Stomach smooth muscle (tissue), 2 donors: ENCODE results near the gene IL6R.
A peak's percentile ranks its signal among the peaks of the same experiment; 100 is the strongest.

Experiments
- H3K27ac ChIP-seq: one replicate; pipeline ENCODE4 v1.7.0; 2013; ENCODE audit warnings: mild to moderate bottlenecking, low read length, inconsistent platforms
- H3K27me3 ChIP-seq, 2 donors: one replicate each; pipeline ENCODE4 v1.7.0; 2013; ENCODE audit warnings: low read length in 2 of 2; ENCODE audit not compliant: insufficient read depth in 2 of 2, control insufficient read depth in 1 of 2
- H3K36me3 ChIP-seq, 2 donors: one replicate each; pipeline ENCODE4 v1.7.0; 2013; ENCODE audit warnings: low read length in 2 of 2; ENCODE audit not compliant: control insufficient read depth in 2 of 2, insufficient read depth in 2 of 2
- H3K4me1 ChIP-seq: one replicate; pipeline ENCODE4 v1.7.0; 2013; ENCODE audit warnings: low read length; ENCODE audit not compliant: control insufficient read depth, insufficient read depth
- H3K4me3 ChIP-seq, 2 donors: one replicate each; pipeline ENCODE4 v1.7.0; 2013; ENCODE audit warnings: low read length in 2 of 2
- H3K9ac ChIP-seq, 2 donors: one replicate each; pipeline ENCODE4 v1.7.0; 2013; ENCODE audit warnings: low read length in 2 of 2, mild to moderate bottlenecking in 1 of 2
- H3K9me3 ChIP-seq, 2 donors: one replicate each; pipeline ENCODE4 v1.7.0; 2013; ENCODE audit warnings: low read length in 2 of 2; ENCODE audit not compliant: control insufficient read depth in 2 of 2
- donor health status: healthy.
- donor health status: Pancreatic carcinoma.

Gene IL6R

GRCh38 chr1:154453574-154454352, 48.6 kb downstream of the IL6R start:
- peaks cover 6% of the 10 kb centered on the region for H3K4me1 ChIP-seq
- no peak overlapping the region for H3K9ac ChIP-seq
- H3K9me3 ChIP-seq, result no peaks in the 10 kb centered on the region
- H3K4me3 ChIP-seq, result no peak overlapping the region
- no peaks in the 10 kb centered on the region for H3K27me3 ChIP-seq
- H3K36me3 ChIP-seq, result peaks cover 49 to 50% of the 10 kb centered on the region in 2 donors
- H3K27ac ChIP-seq, result no peak overlapping the region

DNA sequence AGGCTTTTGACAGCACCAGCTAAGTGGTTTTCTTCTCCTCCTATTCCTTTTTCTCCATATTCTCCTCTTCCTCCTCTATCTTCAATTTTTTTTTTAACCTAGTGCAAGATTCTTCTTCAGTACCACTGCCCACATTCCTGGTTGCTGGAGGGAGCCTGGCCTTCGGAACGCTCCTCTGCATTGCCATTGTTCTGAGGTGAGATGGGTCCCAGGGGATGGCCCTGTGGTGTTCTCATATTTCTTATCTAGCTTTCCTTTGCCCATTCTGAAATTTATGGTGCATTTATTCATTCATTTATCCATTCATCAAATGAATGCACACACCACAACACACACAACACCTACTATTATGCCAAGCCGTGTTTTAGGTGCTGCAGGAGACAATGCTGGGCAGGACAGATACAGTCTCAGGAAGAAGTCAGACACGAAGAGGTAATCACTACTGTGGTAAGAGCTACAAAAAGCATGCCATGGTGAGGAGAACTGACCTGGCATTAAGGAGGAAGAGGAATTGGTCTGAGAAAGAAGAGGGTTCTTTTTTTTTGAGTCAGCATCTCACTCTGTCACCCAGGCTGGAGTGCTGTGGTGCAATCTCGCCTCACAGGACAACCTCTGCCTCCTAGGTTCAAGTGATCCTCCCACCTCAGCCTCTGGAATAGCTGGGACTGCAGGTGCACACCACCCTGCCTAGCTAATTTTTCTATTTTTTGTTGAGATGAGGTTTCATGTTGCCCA, 49.4 kb downstream of the IL6R start:
- H3K27ac ChIP-seq, result no peak overlapping the region
- H3K4me3 ChIP-seq, result no peak overlapping the region
- no peaks in the 10 kb centered on the region for H3K27me3 ChIP-seq
- H3K36me3 ChIP-seq, result peaks cover 48 to 50% of the 10 kb centered on the region in 2 donors
- no peak overlapping the region for H3K9ac ChIP-seq
- H3K9me3 ChIP-seq, result no peaks in the 10 kb centered on the region
- peaks cover 6% of the 10 kb centered on the region for H3K4me1 ChIP-seq

DNA sequence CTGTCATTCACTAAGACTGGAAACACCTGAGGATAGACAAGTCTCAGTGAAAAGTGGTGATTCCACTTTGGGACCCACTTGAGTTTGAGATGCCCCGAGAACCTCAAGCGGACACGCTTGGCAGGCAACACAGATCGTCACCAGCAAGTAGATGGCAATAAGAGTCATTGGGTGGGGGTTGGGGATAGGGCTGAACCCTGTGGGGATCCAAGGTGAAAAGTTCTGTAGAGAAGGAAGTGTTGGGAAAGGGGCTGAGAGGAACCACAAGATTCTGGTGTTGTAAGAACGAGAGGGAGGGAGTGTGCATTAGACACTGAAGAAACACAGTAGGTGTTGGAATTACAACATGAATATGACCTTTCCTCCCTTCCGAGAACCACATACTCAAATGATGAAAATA, 51.5 kb downstream of the IL6R start:
- Histone ChIP-seq H3K4me1 (peaks cover 6% of the 10 kb centered on the region), H3K27me3 (no peaks in the 10 kb centered on the region), H3K9ac (no peak overlapping the region), H3K4me3 (no peak overlapping the region), H3K27ac (no peak overlapping the region), H3K36me3 (peaks cover 40 to 41% of the 10 kb centered on the region in 2 donors), H3K9me3 (no peaks in the 10 kb centered on the region)

DNA sequence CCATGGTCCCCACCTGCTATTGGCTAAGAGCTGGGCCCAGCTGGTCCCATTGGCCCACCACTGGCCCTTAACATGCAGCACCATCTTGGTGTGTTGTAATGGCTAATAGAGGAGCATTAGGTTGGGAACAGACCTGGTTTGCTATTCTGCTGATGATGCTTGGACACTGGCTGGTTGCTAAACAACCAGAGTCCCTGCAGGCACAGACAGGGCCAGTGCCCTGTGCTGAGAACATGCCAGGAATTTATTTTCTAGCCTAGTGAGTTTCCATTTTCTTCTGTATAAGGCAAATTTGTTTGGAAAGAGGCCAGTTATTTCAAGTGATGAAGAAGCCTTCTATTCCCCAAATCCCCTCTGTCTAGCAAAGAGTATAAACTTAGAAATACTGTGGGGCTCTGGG, 53.9 kb downstream of the IL6R start:
- no peak overlapping the region for H3K27ac ChIP-seq
- H3K9me3 ChIP-seq, result no peaks in the 10 kb centered on the region
- peaks cover 9% of the 10 kb centered on the region for H3K4me1 ChIP-seq
- H3K4me3 ChIP-seq, result no peak overlapping the region
- H3K36me3 ChIP-seq, result peaks cover 24 to 28% of the 10 kb centered on the region in 2 donors
- H3K9ac ChIP-seq, result no peak overlapping the region
- no peaks in the 10 kb centered on the region for H3K27me3 ChIP-seq

DNA sequence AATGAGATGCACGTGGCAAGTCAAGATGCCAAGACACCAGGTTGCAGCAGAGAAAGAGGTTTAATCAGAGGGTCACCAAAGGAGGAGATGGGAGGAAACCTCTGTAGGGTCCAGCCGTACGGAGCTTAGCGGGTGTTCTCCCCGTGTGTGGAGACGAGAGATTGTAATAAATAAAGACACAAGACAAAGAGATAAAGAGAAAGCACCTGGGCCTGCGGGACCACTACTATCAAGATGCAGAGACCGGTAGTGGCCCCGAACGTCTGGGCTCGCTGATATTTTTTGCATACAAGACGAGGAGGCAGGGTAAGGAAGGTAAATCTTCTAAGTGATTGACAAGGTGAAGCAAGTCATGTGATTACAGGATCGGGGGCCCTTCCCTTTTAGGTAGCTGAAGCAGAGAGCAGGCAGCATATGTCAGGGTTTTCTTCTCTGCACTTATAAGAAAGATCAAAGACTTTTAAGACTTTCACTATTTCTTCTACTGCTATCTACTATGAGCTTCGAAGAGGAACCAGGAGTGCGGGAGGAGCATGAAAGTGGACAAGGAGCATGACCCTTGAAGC, 55.6 kb downstream of the IL6R start:
- Histone ChIP-seq H3K27me3 (no peaks in the 10 kb centered on the region), H3K36me3 (peaks cover 15 to 26% of the 10 kb centered on the region in 2 donors), H3K9ac (no peak overlapping the region), H3K27ac (no peak overlapping the region), H3K9me3 (no peaks in the 10 kb centered on the region), H3K4me1 (peaks cover 9% of the 10 kb centered on the region), H3K4me3 (no peak overlapping the region)

- Histone ChIP-seq H3K4me1 (peaks cover 16% of the 10 kb centered on the region), H3K27me3 (no peaks in the 10 kb centered on the region), H3K9me3 (no peaks in the 10 kb centered on the region), H3K36me3 (peaks cover 4 to 22% of the 10 kb centered on the region in 2 donors), H3K27ac (peak overlapping the region; percentile 41), H3K9ac (no peak overlapping the region), H3K4me3 (no peak overlapping the region)
These were observed 58.4 kb downstream of the IL6R start for GRCh38 chr1:154463512-154463990.

GRCh38 chr1:154465621-154466195, 60.6 kb downstream of the IL6R start:
- Histone ChIP-seq H3K27me3 (no peaks in the 10 kb centered on the region), H3K4me1 (peaks cover 20% of the 10 kb centered on the region), H3K4me3 (no peak overlapping the region), H3K27ac (peak overlapping the region; percentile 6), H3K9ac (peak overlapping the region in 1 of 2 donors; percentile 13), H3K36me3 (peaks cover 4 to 27% of the 10 kb centered on the region in 2 donors), H3K9me3 (no peaks in the 10 kb centered on the region)

DNA sequence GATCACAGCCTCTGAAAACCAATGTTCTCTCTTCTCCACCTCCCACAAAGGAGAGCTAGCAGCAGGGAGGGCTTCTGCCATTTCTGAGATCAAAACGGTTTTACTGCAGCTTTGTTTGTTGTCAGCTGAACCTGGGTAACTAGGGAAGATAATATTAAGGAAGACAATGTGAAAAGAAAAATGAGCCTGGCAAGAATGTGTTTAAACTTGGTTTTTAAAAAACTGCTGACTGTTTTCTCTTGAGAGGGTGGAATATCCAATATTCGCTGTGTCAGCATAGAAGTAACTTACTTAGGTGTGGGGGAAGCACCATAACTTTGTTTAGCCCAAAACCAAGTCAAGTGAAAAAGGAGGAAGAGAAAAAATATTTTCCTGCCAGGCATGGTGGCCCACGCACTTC, 61.1 kb downstream of the IL6R start:
- peaks cover under 1 to 24% of the 10 kb centered on the region in 2 donors for H3K36me3 ChIP-seq
- H3K27ac ChIP-seq, result no peak overlapping the region
- no peak overlapping the region for H3K9ac ChIP-seq
- H3K27me3 ChIP-seq, result no peaks in the 10 kb centered on the region
- H3K4me3 ChIP-seq, result no peak overlapping the region
- peaks cover 20% of the 10 kb centered on the region for H3K4me1 ChIP-seq
- no peaks in the 10 kb centered on the region for H3K9me3 ChIP-seq

DNA sequence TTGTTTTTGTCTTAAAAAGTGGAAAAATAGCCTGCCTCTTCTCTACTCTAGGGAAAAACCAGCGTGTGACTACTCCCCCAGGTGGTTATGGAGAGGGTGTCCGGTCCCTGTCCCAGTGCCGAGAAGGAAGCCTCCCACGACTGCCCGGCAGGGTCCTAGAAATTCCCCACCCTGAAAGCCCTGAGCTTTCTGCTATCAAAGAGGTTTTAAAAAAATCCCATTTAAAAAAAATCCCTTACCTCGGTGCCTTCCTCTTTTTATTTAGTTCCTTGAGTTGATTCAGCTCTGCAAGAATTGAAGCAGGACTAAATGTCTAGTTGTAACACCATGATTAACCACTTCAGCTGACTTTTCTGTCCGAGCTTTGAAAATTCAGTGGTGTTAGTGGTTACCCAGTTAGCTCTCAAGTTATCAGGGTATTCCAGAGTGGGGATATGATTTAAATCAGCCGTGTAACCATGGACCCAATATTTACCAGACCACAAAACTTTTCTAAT, 61.8 kb downstream of the IL6R start:
- Histone ChIP-seq H3K9me3 (no peaks in the 10 kb centered on the region), H3K4me3 (no peak overlapping the region), H3K27me3 (no peaks in the 10 kb centered on the region), H3K9ac (no peak overlapping the region), H3K4me1 (peaks cover 20% of the 10 kb centered on the region), H3K36me3 (peaks cover 0 to 24% of the 10 kb centered on the region in 2 donors), H3K27ac (no peak overlapping the region)

DNA sequence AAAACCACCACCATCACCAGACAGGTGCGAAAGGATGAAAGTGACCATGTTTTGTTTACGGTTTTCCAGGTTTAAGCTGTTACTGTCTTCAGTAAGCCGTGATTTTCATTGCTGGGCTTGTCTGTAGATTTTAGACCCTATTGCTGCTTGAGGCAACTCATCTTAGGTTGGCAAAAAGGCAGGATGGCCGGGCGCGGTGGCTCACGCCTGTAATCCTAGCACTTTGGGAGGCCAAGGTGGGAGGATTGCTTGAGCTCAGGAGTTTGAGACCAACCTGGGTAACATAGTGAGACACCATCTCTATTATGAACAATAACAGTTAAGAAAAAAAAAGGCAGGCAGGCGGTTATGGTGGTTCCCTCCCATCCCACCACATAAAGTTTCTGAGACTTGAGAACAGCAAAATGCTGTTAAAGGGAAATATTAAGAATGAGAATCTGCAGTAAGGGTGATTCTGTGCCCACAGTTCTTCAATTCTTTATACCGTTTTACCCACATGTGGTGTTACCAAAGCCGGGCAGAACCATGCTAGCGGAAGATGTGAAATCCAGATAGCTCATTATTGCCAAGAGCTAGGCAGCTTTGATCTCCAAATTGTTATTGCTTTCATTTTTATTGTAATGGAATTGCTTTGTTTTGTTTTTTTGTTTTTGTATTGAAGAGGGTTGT, 62.4 kb downstream of the IL6R start:
- Histone ChIP-seq H3K27ac (no peak overlapping the region), H3K36me3 (peaks cover 0 to 24% of the 10 kb centered on the region in 2 donors), H3K27me3 (no peaks in the 10 kb centered on the region), H3K9me3 (no peaks in the 10 kb centered on the region), H3K4me1 (peaks cover 20% of the 10 kb centered on the region), H3K4me3 (no peak overlapping the region), H3K9ac (no peak overlapping the region)
